GM18499 (cell line): ENCODE results near the gene EMC8.

Source experiments
- ATAC-seq: cut with Tn5 transposase; IDR thresholded peaks from one replicate; pipeline ENCODE4 v1.9.1; 2021; ENCODE audit warnings: moderate number of reproducible peaks; ENCODE audit not compliant: insufficient read depth, unreplicated experiment

Gene EMC8

DNA sequence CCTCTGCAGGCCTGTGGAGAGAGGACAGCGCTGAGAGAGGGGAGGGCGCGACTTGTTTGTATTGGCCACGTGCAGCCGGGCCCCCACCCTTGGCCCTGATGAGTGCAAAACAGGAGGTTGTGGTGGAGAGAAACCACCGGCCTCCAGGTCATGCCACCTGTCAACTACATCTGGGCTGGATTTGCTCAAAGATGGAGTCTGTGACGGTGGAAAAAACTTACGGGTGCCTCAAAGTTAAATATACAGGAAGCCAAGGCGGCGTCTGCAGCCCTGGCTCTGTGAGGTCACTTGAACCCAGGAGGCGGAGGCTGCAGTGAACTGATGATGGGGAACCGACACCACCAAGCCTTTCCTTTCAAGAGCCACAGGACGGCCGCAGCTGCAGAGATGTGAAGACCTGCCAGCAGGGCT is 64.1 kb downstream of the EMC8 start:
- no peak for ATAC-seq

DNA sequence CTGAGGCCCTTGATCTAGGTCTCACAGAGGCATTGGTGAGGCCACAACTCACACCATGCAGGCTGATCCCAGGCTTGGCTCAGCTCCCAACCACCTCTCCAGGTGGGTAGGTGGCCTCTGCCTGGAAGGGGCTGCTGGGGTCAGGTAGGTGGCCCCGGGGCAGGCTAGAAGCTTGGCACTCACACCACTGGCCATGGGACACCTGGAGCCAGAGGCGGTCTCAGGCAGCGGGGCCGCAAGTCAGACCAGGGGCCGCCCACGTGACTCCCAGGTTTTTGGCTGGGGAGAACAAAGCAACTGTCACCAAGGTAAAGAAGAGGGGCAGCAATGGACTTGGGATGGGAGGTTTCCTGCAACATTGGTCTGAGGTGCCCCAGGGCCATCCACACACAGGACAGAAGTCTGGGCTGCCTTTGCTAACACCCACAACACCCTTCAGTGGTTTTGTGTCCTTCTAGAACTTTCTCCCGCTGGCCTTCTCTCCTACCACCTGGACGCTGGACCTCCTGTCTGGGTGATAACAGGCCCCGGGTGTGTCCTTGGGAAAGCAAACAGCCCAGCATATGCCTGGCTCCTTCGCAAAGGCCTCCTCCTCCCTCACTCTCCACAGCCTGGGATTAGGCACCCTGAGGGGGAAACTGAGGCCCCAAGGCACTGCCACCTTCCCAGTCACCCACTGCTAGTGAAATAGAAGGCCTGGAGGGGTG is 64.9 kb downstream of the EMC8 start:
- no peak for ATAC-seq

DNA sequence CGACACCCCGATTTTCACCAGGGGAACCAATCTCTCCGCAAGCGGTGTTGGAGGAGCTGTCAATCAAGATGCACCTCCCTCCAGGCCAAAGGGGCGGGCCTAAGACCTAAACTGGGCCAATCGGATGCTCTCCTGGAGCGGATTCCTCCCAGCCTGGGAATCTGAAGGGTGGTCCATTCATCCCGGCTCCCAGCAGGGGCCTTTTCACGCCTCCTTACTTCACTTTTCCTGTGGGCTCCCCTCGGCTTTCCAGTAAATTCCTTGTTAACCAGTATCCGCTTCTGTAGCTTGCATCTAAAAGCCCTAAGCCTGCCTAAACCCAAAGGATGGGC is 65.5 kb downstream of the EMC8 start:
- no peak for ATAC-seq

DNA sequence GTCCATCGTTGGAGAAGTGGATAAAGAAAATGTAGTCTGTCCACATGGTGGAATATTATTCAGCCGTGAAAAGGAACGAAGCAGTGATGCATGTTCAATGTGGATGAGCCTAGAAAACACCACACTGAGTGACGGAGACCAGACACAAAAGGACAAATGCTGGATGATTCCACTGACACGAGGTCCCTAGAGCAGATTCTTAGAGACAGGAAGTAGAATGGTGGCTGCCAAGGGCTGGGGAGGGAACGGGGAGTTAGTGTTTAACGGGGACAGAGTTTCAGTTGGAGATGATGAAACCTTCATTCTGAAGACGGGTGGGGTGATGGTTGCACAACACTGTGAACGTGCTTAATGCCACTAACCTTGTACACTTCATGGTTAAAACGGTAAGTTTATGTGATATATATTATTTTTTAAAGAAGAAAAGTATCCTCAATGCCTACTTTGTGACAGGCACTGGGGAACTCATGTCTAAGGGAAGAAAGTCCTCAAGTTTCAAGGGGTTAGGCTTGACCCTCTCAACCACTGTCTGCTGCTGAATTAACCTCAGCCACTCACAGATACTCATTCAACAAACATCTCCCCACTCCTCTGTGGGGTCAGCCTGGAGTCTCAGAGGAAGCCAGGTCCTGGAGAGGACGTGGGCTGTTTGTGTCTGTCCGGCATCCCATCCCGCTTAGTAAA is 66.0 kb downstream of the EMC8 start:
- ATAC-seq: no peak

DNA sequence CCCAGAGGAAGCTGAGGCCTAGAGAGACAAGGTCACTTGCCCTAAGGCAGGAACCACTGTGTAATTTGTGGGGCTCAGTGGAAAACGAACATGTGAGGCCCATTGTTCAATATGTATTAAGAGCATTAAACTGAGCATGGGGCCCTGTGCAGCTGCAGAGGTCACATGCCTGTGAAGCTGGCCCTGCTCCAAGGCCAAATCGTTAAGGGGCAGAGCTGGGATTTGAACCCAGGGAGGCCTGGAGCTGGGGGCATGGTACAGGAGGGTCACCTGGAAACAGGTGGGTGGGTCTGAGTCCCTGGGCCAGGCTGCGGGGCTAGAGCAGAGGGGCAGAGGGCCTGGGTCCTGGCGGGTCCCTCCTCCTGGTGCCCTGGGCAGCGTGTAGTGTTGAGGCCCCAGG is 68.2 kb downstream of the EMC8 start:
- ATAC-seq: no peak

DNA sequence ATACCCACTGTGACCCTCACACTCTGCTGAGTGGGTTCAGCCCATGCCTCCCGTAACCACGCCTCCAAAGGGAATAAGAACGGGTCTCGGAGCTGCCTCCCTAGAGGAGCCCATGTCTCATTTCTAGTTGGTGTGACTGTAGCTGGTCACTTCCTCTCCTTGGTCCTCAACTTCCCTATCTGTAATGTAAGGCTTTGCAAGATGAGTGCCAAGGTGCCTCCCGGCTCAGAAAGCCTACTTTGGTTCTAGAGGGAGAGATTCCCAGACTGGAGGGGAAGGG is 69.2 kb downstream of the EMC8 start:
- ATAC-seq: no peak

DNA sequence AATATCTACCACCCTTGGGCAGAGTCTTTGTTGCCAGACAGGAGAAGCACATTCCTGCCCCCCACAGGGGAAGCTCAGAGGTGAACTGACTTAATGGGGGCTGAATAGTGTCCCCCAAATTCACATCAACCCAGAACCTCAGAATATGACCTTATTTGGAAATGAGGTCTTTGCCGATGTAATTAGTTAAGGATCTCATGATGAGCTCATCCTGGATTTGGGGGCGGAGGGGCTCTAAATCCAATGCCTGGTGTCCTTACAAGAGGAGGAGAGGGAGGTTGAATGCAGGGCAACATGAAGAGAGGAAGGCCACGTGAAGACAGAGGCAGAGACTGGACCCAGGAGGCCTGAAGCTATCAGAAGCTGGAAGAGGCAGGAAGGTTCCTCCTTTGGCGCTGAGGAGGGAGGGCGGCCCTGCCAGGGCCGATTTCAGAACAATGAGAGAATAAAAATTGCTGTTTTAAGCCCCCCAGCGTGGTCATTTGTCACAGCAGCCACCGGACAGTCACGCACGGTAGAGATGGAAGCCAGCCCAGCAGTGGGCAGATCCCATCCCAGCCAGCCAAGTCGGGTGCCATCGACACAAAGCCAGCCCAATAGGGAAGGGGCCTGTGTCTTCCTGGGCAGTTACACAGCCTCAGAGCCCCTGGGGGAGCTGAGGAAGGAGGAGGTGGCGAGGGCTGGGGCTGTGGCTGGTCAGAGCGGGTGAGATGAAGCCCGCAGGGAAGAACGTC is 69.7 kb downstream of the EMC8 start:
- ATAC-seq: no peak

DNA sequence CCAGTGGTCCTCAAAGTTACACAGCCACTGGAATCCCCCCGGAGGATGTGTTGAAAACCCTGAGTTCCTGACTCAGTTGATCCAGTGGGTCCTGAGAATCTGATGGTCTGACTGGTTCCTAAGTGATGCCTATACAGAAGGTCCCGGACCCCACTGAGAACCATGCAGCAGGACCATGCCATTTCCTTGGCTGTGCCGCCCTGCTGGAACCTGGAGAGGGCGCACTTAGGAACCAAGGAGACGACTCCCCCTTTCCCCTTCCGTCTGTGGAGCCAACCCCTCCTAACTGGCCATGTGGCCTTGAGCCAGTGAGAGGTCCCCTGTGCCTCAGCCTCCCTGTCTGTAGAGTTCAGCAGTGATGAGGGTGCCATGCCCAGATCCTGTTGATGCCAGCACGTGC is 70.5 kb downstream of the EMC8 start:
- ATAC-seq: no peak
